Hematopoietic multipotent progenitor cell (in vitro differentiated cells): ENCODE results near the gene ARL8B. TPM values are rescaled to one million over a fixed set of nuclear protein-coding genes. Genes with fewer than 3 reads are reported as not detected.

Experiments used
- DNase-seq, 3 donors: peaks; one replicate each; pipeline ENCODE4 v3.0.0-alpha.2; 2011 to 2015; ENCODE audit warnings: low read depth in 2 of 3, low spot score in 2 of 3
- total RNA-seq: library from RNA; depleted of rRNA; stranded (reverse); fragments of >200 nt; gene quantifications from one replicate; pipeline ENCODE4 v1.2.3, GENCODE V29; 2012

The ARL8B gene
- total RNA-seq, 1 donor: 33.9 TPM

- DNase-seq: no peak
These were observed 80.1 kb downstream of the ARL8B start for GRCh38 chr3:5202222-5202621.

- no peak for DNase-seq
These were observed 83.3 kb downstream of the ARL8B start for GRCh38 chr3:5205165-5205941.

GRCh38 chr3:5210926-5211325 lies 88.8 kb downstream of the ARL8B start:
- no peak for DNase-seq

GRCh38 chr3:5212628-5213573 lies 90.8 kb downstream of the ARL8B start:
- DNase-seq: no peak

GRCh38 chr3:5213574-5213966 lies 91.5 kb downstream of the ARL8B start:
- no peak for DNase-seq

- DNase-seq: no peak
These were observed 92.3 kb downstream of the ARL8B start for GRCh38 chr3:5214352-5214751.

GRCh38 chr3:5217824-5218595 lies 95.9 kb downstream of the ARL8B start:
- DNase-seq: no peak

GRCh38 chr3:5218815-5219214 lies 96.7 kb downstream of the ARL8B start:
- DNase-seq: no peak

GRCh38 chr3:5219216-5219615 lies 97.1 kb downstream of the ARL8B start:
- no peak for DNase-seq

- no peak for DNase-seq
These were observed 98.1 kb downstream of the ARL8B start for GRCh38 chr3:5220193-5220592.

GRCh38 chr3:5220667-5221431 lies 98.8 kb downstream of the ARL8B start:
- no peak for DNase-seq

GRCh38 chr3:5221701-5222100 lies 99.6 kb downstream of the ARL8B start:
- DNase-seq: no peak

GRCh38 chr3:5222283-5223005 lies 100.4 kb downstream of the ARL8B start:
- DNase-seq: no peak

- peak in 2 of 3 donors; percentile 23 to 70 for DNase-seq
These were observed 104.7 kb downstream of the ARL8B start for GRCh38 chr3:5226783-5227182.

GRCh38 chr3:5227812-5228211 lies 105.7 kb downstream of the ARL8B start:
- no peak for DNase-seq

- no peak for DNase-seq
These were observed 107.3 kb downstream of the ARL8B start for GRCh38 chr3:5229414-5229813.
